ENCODE data around the gene CAV3. TPM values are rescaled to one million over a fixed set of nuclear protein-coding genes. Genes with fewer than 3 reads are reported as not detected.

Gene CAV3
- total RNA-seq, 1 donor from 2014 or later: not detected

- no peak for DNase-seq (ENCODE audit: low read depth)
- Histone ChIP-seq H3K36me3 (ENCODE audit: control insufficient read depth, insufficient read depth, low read length) (no peaks in the 10 kb centered on the region), H3K4me3 (ENCODE audit: low read depth, low read length) (no peak overlapping the region), H3K27me3 (ENCODE audit: control insufficient read depth, insufficient read depth, low read length) (no peaks in the 10 kb centered on the region)
- TF ChIP-seq, protein P1, sequence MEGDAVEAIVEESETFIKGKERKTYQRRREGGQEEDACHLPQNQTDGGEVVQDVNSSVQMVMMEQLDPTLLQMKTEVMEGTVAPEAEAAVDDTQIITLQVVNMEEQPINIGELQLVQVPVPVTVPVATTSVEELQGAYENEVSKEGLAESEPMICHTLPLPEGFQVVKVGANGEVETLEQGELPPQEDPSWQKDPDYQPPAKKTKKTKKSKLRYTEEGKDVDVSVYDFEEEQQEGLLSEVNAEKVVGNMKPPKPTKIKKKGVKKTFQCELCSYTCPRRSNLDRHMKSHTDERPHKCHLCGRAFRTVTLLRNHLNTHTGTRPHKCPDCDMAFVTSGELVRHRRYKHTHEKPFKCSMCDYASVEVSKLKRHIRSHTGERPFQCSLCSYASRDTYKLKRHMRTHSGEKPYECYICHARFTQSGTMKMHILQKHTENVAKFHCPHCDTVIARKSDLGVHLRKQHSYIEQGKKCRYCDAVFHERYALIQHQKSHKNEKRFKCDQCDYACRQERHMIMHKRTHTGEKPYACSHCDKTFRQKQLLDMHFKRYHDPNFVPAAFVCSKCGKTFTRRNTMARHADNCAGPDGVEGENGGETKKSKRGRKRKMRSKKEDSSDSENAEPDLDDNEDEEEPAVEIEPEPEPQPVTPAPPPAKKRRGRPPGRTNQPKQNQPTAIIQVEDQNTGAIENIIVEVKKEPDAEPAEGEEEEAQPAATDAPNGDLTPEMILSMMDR (IDR thresholded peaks at IDR 0.05; ENCODE audit: insufficient read depth, low read length, poor library complexity, severe bottlenecking): no peak
Measured at GRCh38 chr3:8732413-8732812, 1.2 kb upstream of the CAV3 start.

GRCh38 chr3:8734137-8734878, 706 bp downstream of the CAV3 start:
- Histone ChIP-seq H3K36me3 (ENCODE audit: control insufficient read depth, insufficient read depth, low read length) (no peaks in the 10 kb centered on the region), H3K27me3 (ENCODE audit: control insufficient read depth, insufficient read depth, low read length) (no peaks in the 10 kb centered on the region), H3K4me3 (ENCODE audit: low read depth, low read length) (no peak overlapping the region)
- no peak for DNase-seq (ENCODE audit: low read depth)
- TF ChIP-seq, protein P1 (IDR thresholded peaks at IDR 0.05; ENCODE audit: insufficient read depth, low read length, poor library complexity, severe bottlenecking): no peak

- Histone ChIP-seq H3K4me3 (ENCODE audit: low read depth, low read length) (no peak overlapping the region), H3K36me3 (ENCODE audit: control insufficient read depth, insufficient read depth, low read length) (no peaks in the 10 kb centered on the region), H3K27me3 (ENCODE audit: control insufficient read depth, insufficient read depth, low read length) (no peaks in the 10 kb centered on the region)
- TF ChIP-seq, protein P1 (IDR thresholded peaks at IDR 0.05; ENCODE audit: insufficient read depth, low read length, poor library complexity, severe bottlenecking): no peak
- no peak for DNase-seq (ENCODE audit: low read depth)
Measured at GRCh38 chr3:8734908-8735307, 1.3 kb downstream of the CAV3 start.

GRCh38 chr3:8736436-8736835, 2.8 kb downstream of the CAV3 start:
- Histone ChIP-seq H3K4me3 (ENCODE audit: low read depth, low read length) (no peak overlapping the region), H3K27me3 (ENCODE audit: control insufficient read depth, insufficient read depth, low read length) (no peaks in the 10 kb centered on the region), H3K36me3 (ENCODE audit: control insufficient read depth, insufficient read depth, low read length) (no peaks in the 10 kb centered on the region)
- TF ChIP-seq, protein P1 (IDR thresholded peaks at IDR 0.05; ENCODE audit: insufficient read depth, low read length, poor library complexity, severe bottlenecking): no peak
- DNase-seq (ENCODE audit: low read depth): no peak

DNA sequence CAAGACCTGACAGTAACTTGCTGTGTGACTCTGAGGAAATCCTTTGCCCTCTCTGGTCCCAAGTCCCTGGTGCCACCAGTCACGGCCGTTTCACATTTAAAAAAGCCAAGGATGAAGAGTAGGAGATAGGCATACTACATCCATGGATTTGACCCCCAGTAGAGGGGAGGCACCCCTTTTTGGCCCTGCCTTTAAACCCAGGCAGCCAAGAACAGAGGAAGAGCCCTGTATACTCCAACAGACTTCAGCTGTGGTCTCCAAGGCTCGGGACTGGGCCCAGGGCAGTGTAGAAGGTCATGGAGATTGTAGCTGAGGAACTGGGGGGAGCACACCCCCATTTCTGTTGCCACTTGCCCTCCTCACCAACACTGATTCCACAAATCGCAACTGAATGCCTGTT, 3.7 kb downstream of the CAV3 start:
- no peaks in the 10 kb centered on the region for H3K36me3 ChIP-seq (ENCODE audit: control insufficient read depth, insufficient read depth, low read length)

More for the DNA sequence above, 3.7 kb downstream of the CAV3 start:
- Histone ChIP-seq H3K4me3 (ENCODE audit: low read depth, low read length) (no peak overlapping the region), H3K27me3 (ENCODE audit: control insufficient read depth, insufficient read depth, low read length) (no peaks in the 10 kb centered on the region)
- TF ChIP-seq, protein P1 (IDR thresholded peaks at IDR 0.05; ENCODE audit: insufficient read depth, low read length, poor library complexity, severe bottlenecking): no peak
- no peak for DNase-seq (ENCODE audit: low read depth)
